OCI-LY1 (cell line): ENCODE data around the gene LPAR3.

Experiments used
- CTCF ChIP-seq: fragments of 200-600 bp; sonication (generic), shearing (Covaris generic); IDR thresholded peaks from 2 replicates; pipeline ENCODE4 v1.5.1; 2017; ENCODE audit warnings: mild to moderate bottlenecking, antibody characterized with exemption, low read length, moderate library complexity, mixed read lengths
- EZH2 ChIP-seq: fragments of 200-600 bp; sonication (generic), shearing (Covaris generic); IDR thresholded peaks from 2 replicates; pipeline ENCODE4 v1.8.0; 2017; ENCODE audit warnings: borderline replicate concordance, mixed run types, mild to moderate bottlenecking, antibody characterized with exemption, low read length, moderate library complexity, mixed read lengths

- no peak for TF ChIP-seq CTCF
- TF ChIP-seq EZH2: no peak
These were observed 15.4 kb downstream of the LPAR3 start for GRCh38 chr1:84877592-84877991.
